ENCODE measurements around the gene MAP2K6. TPM values are rescaled to one million over a fixed set of nuclear protein-coding genes. Genes with fewer than 3 reads are reported as not detected.

MAP2K6 gene
- total RNA-seq, 2 donors from 2014 or later, result 59.0 to 83.3 TPM

- TF ChIP-seq CTCF (IDR thresholded peaks at IDR 0.05), result no peak
- no peaks in the 10 kb centered on the region for H3K9me3 ChIP-seq
- no peaks in the 10 kb centered on the region for H3K4me1 ChIP-seq
- no peak overlapping the region for H3K9ac ChIP-seq (ENCODE audit: low read depth in 2 of 2, low read length in 2 of 2)
- DNase-seq, result no peak
- peaks cover 12% of the 10 kb centered on the region for H3K36me3 ChIP-seq
- intact Hi-C loops (cut with DNase I), result no loop called here
- H3K27ac ChIP-seq, result no peak overlapping the region
- H3K4me3 ChIP-seq, result no peak overlapping the region
- no peaks in the 10 kb centered on the region for H3K27me3 ChIP-seq
Measured at GRCh38 chr17:69516911-69517310, 102.4 kb downstream of the MAP2K6 start.

- Histone ChIP-seq H3K4me1 (no peaks in the 10 kb centered on the region), H3K4me3 (no peak overlapping the region), H3K9ac (ENCODE audit: low read depth in 2 of 2, low read length in 2 of 2) (no peak overlapping the region), H3K27me3 (no peaks in the 10 kb centered on the region), H3K9me3 (no peaks in the 10 kb centered on the region), H3K36me3 (peaks cover 12% of the 10 kb centered on the region), H3K27ac (no peak overlapping the region)
- intact Hi-C loops (cut with DNase I), result no loop called here
- no peak for DNase-seq
- no peak for TF ChIP-seq CTCF (IDR thresholded peaks at IDR 0.05)
Measured at GRCh38 chr17:69518951-69519350, 104.5 kb downstream of the MAP2K6 start.

GRCh38 chr17:69523244-69523861 is 108.9 kb downstream of the MAP2K6 start:
- Histone ChIP-seq H3K36me3 (peaks cover 11% of the 10 kb centered on the region), H3K9me3 (no peaks in the 10 kb centered on the region), H3K27me3 (no peaks in the 10 kb centered on the region), H3K4me3 (no peak overlapping the region), H3K4me1 (no peaks in the 10 kb centered on the region), H3K9ac (ENCODE audit: low read depth in 2 of 2, low read length in 2 of 2) (no peak overlapping the region), H3K27ac (no peak overlapping the region)
- intact Hi-C loops (cut with DNase I), result loop anchor here (2.0 kb wide), 1 partner anchor 187 kb away; no protein-coding TSS in a partner anchor
- peak; percentile 66 for TF ChIP-seq CTCF (IDR thresholded peaks at IDR 0.05)
- DNase-seq, result peak; percentile 54

- DNase-seq, result no peak
- H3K27ac ChIP-seq, result no peak overlapping the region
- no peak overlapping the region for H3K9ac ChIP-seq (ENCODE audit: low read depth in 2 of 2, low read length in 2 of 2)
- H3K36me3 ChIP-seq, result peaks cover 11% of the 10 kb centered on the region
- no peaks in the 10 kb centered on the region for H3K9me3 ChIP-seq
- no peak for TF ChIP-seq CTCF (IDR thresholded peaks at IDR 0.05)
- intact Hi-C loops (cut with DNase I), result no loop called here
- H3K4me1 ChIP-seq, result no peaks in the 10 kb centered on the region
- no peaks in the 10 kb centered on the region for H3K27me3 ChIP-seq
- H3K4me3 ChIP-seq, result no peak overlapping the region
Measured at GRCh38 chr17:69524854-69525253, 110.4 kb downstream of the MAP2K6 start.

GRCh38 chr17:69525920-69526841 is 111.7 kb downstream of the MAP2K6 start:
- H3K9me3 ChIP-seq, result no peaks in the 10 kb centered on the region
- no peaks in the 10 kb centered on the region for H3K4me1 ChIP-seq
- no peak overlapping the region for H3K9ac ChIP-seq (ENCODE audit: low read depth in 2 of 2, low read length in 2 of 2)
- H3K27ac ChIP-seq, result no peak overlapping the region
- H3K4me3 ChIP-seq, result no peak overlapping the region
- peak; percentile 87 for TF ChIP-seq CTCF (IDR thresholded peaks at IDR 0.05)
- peaks cover 4% of the 10 kb centered on the region for H3K36me3 ChIP-seq
- H3K27me3 ChIP-seq, result no peaks in the 10 kb centered on the region
- DNase-seq, result peak; percentile 45
- intact Hi-C loops (cut with DNase I), result no loop called here

Measured in colonic mucosa (tissue), 4 donors.